HEK293 (cell line): Measurements from ENCODE around the gene CDC42BPA.

ENCODE experiments used
- CTCF ChIA-PET: fragments of 350-600 bp; formaldehyde crosslinking; extraction: SDS; loops from one replicate; lab custom pipeline; 2021; ENCODE audit warnings: antibody characterized with exemption; lab: Yijun Ruan, JAX
- POLR2A ChIA-PET: fragments of 300-600 bp; formaldehyde crosslinking; extraction: SDS; loops from one replicate; lab custom pipeline; 2020; ENCODE audit warnings: antibody characterized with exemption, inconsistent platforms; lab: Yijun Ruan, JAX
- H3K27ac ChIP-seq: fragments of 200-500 bp; sonication (Bioruptor generic); 2 replicates; pipeline ENCODE4 v1.5.1; 2014; ENCODE audit warnings: low read depth, low read length, control low read depth, inconsistent platforms; ENCODE audit errors: extremely low read depth
- H3K36me3 ChIP-seq, 2 experiments: fragments of 200-500 bp in 1 of 2; sonication (Bioruptor generic) in 1 of 2; 1 replicate in 1 of 2; 2 replicates in 1 of 2; pipeline ENCODE4 v1.5.1; 2014 to 2017; ENCODE audit warnings: inconsistent platforms in 2 of 2, low read length in 2 of 2; ENCODE audit not compliant: control insufficient read depth in 2 of 2, insufficient read depth in 1 of 2
- H3K4me1 ChIP-seq: fragments of 200-500 bp; sonication (Bioruptor generic); 2 replicates; pipeline ENCODE4 v1.5.1; 2014; ENCODE audit warnings: mild to moderate bottlenecking, low read length, inconsistent platforms; ENCODE audit not compliant: control insufficient read depth, insufficient read depth
- H3K4me3 ChIP-seq: 2 replicates; pipeline ENCODE4 v1.5.1; 2011; ENCODE audit warnings: low read depth, mild to moderate bottlenecking, control low read depth, low read length, moderate library complexity
- H3K9me3 ChIP-seq: fragments of 200-500 bp; sonication (Bioruptor generic); 2 replicates; pipeline ENCODE4 v1.5.1; 2014; ENCODE audit warnings: low read depth, low read length, inconsistent platforms; ENCODE audit not compliant: control insufficient read depth, insufficient read depth
- GFI1B ChIP-seq: fragments of 450-650 bp; formaldehyde crosslinking; IDR thresholded peaks from 2 replicates; pipeline ENCODE4 v1.5.1; 2016; ENCODE audit warnings: missing biosample characterization, missing genetic modification characterization
- GLIS2 ChIP-seq: fragments of 450-650 bp; formaldehyde crosslinking; IDR thresholded peaks from 2 replicates; pipeline ENCODE4 v1.5.1; 2016; ENCODE audit warnings: missing biosample characterization, missing genetic modification characterization
- OVOL3 ChIP-seq: fragments of 450-650 bp; formaldehyde crosslinking; IDR thresholded peaks from 2 replicates; pipeline ENCODE4 v1.5.1; 2016; ENCODE audit warnings: missing biosample characterization, missing genetic modification characterization
- RBAK ChIP-seq: fragments of 450-650 bp; formaldehyde crosslinking; IDR thresholded peaks from 2 replicates; pipeline ENCODE4 v1.5.1; 2016; ENCODE audit warnings: missing biosample characterization, missing genetic modification characterization
- TRIM28 ChIP-seq: IDR thresholded peaks from 2 replicates; pipeline ENCODE4 v1.6.1; 2011; ENCODE audit warnings: low read length, control low read depth, borderline replicate concordance
- YY2 ChIP-seq: fragments of 450-650 bp; formaldehyde crosslinking; IDR thresholded peaks from 2 replicates; pipeline ENCODE4 v1.5.1; 2016; ENCODE audit warnings: missing biosample characterization, missing genetic modification characterization
- ZBTB20 ChIP-seq: fragments of 450-650 bp; formaldehyde crosslinking; IDR thresholded peaks from 2 replicates; pipeline ENCODE4 v1.5.1; 2016; ENCODE audit warnings: missing biosample characterization, missing genetic modification characterization
- ZEB2 ChIP-seq: fragments of 450-650 bp; formaldehyde crosslinking; IDR thresholded peaks from 2 replicates; pipeline ENCODE4 v1.5.1; 2016; ENCODE audit warnings: missing biosample characterization, missing genetic modification characterization
- ZFP41 ChIP-seq: fragments of 450-650 bp; formaldehyde crosslinking; IDR thresholded peaks from 2 replicates; pipeline ENCODE4 v1.5.1; 2016; ENCODE audit warnings: missing biosample characterization, missing genetic modification characterization, borderline replicate concordance
- ZNF133 ChIP-seq: fragments of 450-650 bp; formaldehyde crosslinking; IDR thresholded peaks from 2 replicates; pipeline ENCODE4 v1.5.1; 2016; ENCODE audit warnings: missing biosample characterization, missing genetic modification characterization
- ZNF223 ChIP-seq: fragments of 450-650 bp; formaldehyde crosslinking; IDR thresholded peaks from 2 replicates; pipeline ENCODE4 v1.5.1; 2016; ENCODE audit warnings: missing biosample characterization, missing genetic modification characterization
- ZNF292 ChIP-seq: fragments of 450-650 bp; formaldehyde crosslinking; IDR thresholded peaks from 2 replicates; pipeline ENCODE4 v1.5.1; 2016; ENCODE audit warnings: low read depth, missing biosample characterization, missing genetic modification characterization, borderline replicate concordance
- ZNF311 ChIP-seq: fragments of 450-650 bp; formaldehyde crosslinking; IDR thresholded peaks from 2 replicates; pipeline ENCODE4 v1.5.1; 2017; ENCODE audit warnings: missing biosample characterization, missing genetic modification characterization, borderline replicate concordance
- ZNF549 ChIP-seq: fragments of 450-650 bp; IDR thresholded peaks from 2 replicates; pipeline ENCODE4 v1.5.1; 2018; ENCODE audit warnings: missing biosample characterization, missing genetic modification characterization, mild to moderate bottlenecking, inconsistent platforms, moderate library complexity
- ZNF558 ChIP-seq: fragments of 450-650 bp; formaldehyde crosslinking; IDR thresholded peaks from 2 replicates; pipeline ENCODE4 v1.5.1; 2016; ENCODE audit warnings: missing biosample characterization, missing genetic modification characterization
- ZNF624 ChIP-seq: fragments of 450-650 bp; formaldehyde crosslinking; IDR thresholded peaks from 2 replicates; pipeline ENCODE4 v1.5.1; 2017; ENCODE audit warnings: missing biosample characterization, missing genetic modification characterization
- ZNF658 ChIP-seq: fragments of 450-650 bp; formaldehyde crosslinking; IDR thresholded peaks from 2 replicates; pipeline ENCODE4; 2016; ENCODE audit warnings: missing biosample characterization, missing genetic modification characterization
- ZNF792 ChIP-seq: fragments of 450-650 bp; formaldehyde crosslinking; IDR thresholded peaks from 2 replicates; pipeline ENCODE4 v1.5.1; 2016; ENCODE audit warnings: missing biosample characterization, missing genetic modification characterization
- ZXDB ChIP-seq: fragments of 450-650 bp; formaldehyde crosslinking; IDR thresholded peaks from 2 replicates; pipeline ENCODE4 v1.5.1; 2016; ENCODE audit warnings: missing biosample characterization, missing genetic modification characterization
- TF ChIP-seq, protein P1 (sequence below): fragments of 450-650 bp; formaldehyde crosslinking; IDR thresholded peaks from 2 replicates; pipeline ENCODE4 v1.5.1; 2016; ENCODE audit warnings: missing biosample characterization, missing genetic modification characterization
- TF ChIP-seq, protein P2 (sequence below): fragments of 450-650 bp; formaldehyde crosslinking; IDR thresholded peaks from 2 replicates; pipeline ENCODE4 v1.5.1; 2016; ENCODE audit warnings: missing biosample characterization, missing genetic modification characterization
- TF ChIP-seq, protein P3 (sequence below): fragments of 450-650 bp; formaldehyde crosslinking; IDR thresholded peaks from 2 replicates; pipeline ENCODE4 v1.5.1; 2017; ENCODE audit warnings: missing biosample characterization, missing genetic modification characterization
- TF ChIP-seq, protein P4 (sequence below): fragments of 450-650 bp; formaldehyde crosslinking; IDR thresholded peaks from 2 replicates; pipeline ENCODE4 v1.5.1; 2016; ENCODE audit warnings: missing biosample characterization, missing genetic modification characterization

Gene CDC42BPA

DNA sequence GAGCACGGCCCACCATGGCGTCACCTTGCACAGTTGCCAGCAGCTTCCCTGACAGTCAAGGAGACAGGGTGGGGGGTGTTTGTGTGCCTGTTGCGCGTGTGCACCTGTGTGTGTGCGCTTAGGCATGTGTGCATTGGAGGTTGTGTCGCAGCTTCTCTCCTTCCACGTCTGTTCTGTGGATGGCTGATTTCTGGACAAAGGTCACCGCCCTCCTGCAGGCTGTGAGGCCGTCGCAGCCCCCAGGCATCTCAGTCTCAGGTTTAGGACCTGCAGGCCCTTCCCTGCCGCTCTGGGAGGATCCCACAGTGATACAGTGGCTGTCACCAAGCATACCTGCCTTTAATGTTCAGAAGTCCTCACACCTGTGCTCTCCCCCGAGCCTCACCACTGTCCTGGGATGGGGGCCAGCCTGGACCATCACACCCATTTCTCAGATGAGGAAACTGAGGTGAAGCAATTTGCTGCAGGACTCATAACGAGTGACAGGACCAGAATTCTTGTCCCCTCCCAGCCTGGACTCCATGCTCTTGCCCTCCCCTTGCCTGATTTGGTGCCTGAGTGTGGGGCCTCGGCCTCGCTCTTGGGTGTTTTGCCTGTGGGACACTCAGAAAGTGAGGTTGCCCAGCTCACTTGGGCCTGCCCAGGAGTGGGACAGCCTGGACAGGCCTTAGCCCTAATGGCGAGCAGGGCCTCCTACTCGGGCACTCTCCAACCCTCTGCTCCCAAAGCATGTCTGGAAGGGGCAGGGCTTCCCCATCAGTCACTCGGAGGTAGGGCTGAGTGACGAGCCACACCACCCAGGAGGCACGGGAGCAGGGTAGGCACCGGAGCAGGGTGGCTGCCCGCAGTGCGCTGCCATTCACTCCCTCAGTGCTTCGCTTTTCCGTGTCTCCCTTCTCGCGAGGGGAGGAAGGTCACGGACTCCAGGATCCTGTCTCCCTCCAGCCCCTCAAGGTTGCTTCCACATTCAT lies 355.6 kb downstream of the CDC42BPA start:
- TF ChIP-seq, protein P1, sequence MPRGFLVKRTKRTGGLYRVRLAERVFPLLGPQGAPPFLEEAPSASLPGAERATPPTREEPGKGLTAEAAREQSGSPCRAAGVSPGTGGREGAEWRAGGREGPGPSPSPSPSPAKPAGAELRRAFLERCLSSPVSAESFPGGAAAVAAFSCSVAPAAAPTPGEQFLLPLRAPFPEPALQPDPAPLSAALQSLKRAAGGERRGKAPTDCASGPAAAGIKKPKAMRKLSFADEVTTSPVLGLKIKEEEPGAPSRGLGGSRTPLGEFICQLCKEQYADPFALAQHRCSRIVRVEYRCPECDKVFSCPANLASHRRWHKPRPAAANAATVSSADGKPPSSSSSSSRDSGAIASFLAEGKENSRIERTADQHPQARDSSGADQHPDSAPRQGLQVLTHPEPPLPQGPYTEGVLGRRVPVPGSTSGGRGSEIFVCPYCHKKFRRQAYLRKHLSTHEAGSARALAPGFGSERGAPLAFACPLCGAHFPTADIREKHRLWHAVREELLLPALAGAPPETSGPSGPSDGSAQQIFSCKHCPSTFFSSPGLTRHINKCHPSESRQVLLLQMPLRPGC (tag by site-specific recombination) = no peak
- TF ChIP-seq ZBTB20 (tag by site-specific recombination) = no peak
- TF ChIP-seq, protein P2, sequence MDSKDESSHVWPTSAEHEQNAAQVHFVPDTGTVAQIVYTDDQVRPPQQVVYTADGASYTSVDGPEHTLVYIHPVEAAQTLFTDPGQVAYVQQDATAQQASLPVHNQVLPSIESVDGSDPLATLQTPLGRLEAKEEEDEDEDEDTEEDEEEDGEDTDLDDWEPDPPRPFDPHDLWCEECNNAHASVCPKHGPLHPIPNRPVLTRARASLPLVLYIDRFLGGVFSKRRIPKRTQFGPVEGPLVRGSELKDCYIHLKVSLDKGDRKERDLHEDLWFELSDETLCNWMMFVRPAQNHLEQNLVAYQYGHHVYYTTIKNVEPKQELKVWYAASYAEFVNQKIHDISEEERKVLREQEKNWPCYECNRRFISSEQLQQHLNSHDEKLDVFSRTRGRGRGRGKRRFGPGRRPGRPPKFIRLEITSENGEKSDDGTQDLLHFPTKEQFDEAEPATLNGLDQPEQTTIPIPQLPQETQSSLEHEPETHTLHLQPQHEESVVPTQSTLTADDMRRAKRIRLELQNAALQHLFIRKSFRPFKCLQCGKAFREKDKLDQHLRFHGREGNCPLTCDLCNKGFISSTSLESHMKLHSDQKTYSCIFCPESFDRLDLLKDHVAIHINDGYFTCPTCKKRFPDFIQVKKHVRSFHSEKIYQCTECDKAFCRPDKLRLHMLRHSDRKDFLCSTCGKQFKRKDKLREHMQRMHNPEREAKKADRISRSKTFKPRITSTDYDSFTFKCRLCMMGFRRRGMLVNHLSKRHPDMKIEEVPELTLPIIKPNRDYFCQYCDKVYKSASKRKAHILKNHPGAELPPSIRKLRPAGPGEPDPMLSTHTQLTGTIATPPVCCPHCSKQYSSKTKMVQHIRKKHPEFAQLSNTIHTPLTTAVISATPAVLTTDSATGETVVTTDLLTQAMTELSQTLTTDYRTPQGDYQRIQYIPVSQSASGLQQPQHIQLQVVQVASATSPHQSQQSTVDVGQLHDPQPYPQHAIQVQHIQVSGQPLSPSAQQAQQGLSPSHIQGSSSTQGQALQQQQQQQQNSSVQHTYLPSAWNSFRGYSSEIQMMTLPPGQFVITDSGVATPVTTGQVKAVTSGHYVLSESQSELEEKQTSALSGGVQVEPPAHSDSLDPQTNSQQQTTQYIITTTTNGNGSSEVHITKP = no peak
- no peak for TF ChIP-seq RBAK
- no peak for TF ChIP-seq ZFP41 (tag by site-specific recombination)
- no peak for TF ChIP-seq ZNF223 (tag by site-specific recombination)
- TF ChIP-seq TRIM28 = no peak
- no peak for TF ChIP-seq GLIS2 (tag by site-specific recombination)
- TF ChIP-seq YY2 (tag by site-specific recombination) = no peak
- TF ChIP-seq ZNF624 (tag by site-specific recombination) = no peak
- TF ChIP-seq ZNF792 (tag by site-specific recombination) = no peak
- TF ChIP-seq, protein P3, sequence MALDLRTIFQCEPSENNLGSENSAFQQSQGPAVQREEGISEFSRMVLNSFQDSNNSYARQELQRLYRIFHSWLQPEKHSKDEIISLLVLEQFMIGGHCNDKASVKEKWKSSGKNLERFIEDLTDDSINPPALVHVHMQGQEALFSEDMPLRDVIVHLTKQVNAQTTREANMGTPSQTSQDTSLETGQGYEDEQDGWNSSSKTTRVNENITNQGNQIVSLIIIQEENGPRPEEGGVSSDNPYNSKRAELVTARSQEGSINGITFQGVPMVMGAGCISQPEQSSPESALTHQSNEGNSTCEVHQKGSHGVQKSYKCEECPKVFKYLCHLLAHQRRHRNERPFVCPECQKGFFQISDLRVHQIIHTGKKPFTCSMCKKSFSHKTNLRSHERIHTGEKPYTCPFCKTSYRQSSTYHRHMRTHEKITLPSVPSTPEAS (tag by site-specific recombination) = no peak
- no peak for TF ChIP-seq ZNF292 (tag by site-specific recombination)
- no peak for TF ChIP-seq ZNF658 (tag by site-specific recombination)
- TF ChIP-seq ZNF133 (tag by site-specific recombination) = no peak
- no peak for TF ChIP-seq ZXDB
- ChIA-PET CTCF (no interaction called here), POLR2A (no interaction called here)
- Histone ChIP-seq H3K4me1 (no peaks in the 10 kb centered on the region), H3K4me3 (no peak overlapping the region), H3K9me3 (no peaks in the 10 kb centered on the region), H3K27ac (no peak overlapping the region), H3K36me3 (peaks cover 0 to 34% of the 10 kb centered on the region in 2 experiments; a peak in 1 of 3 replicates)

DNA sequence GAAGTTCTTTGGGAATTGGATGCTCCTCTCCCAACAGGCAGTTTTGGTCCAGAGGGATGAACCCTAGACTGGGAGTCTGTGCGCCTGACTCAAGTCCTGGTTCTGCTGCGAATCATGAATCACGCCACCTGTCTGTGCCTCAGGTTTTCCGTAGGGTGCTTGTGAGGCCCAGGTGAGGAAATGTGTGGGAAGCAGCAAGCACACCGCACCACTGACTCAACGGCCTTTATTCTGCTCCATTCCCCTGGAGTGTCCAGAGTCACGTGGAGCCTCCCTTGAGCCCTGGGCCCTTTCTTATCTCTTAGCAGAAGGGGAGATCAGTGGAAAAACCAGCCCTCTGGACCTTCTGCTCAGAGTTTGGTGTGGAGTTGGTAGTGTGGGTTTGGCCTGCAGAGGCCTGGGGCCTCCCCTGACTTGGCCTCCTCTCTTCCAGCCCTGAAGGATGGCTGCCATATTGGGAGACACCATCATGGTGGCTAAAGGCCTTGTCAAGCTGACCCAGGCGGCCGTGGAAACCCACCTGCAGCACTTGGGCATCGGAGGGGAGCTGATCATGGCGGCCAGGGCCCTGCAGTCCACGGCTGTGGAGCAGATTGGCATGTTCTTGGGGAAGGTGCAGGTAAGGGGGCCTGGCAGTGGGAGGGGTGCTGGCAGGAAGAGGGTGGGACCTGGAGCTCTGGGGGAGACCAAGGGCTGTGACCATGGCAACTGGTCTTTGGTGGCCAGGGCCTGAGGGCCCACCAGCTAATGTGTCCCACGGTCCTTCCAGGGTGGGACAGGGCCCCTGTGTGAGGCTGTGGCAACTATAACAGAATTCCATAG lies 357.1 kb downstream of the CDC42BPA start:
- TF ChIP-seq ZNF311 (tag by site-specific recombination) = no peak
- TF ChIP-seq GFI1B (tag by site-specific recombination) = no peak
- TF ChIP-seq, protein P4, sequence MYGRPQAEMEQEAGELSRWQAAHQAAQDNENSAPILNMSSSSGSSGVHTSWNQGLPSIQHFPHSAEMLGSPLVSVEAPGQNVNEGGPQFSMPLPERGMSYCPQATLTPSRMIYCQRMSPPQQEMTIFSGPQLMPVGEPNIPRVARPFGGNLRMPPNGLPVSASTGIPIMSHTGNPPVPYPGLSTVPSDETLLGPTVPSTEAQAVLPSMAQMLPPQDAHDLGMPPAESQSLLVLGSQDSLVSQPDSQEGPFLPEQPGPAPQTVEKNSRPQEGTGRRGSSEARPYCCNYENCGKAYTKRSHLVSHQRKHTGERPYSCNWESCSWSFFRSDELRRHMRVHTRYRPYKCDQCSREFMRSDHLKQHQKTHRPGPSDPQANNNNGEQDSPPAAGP = no peak
- no peak for TF ChIP-seq ZNF658 (tag by site-specific recombination)
- TF ChIP-seq ZNF558 (tag by site-specific recombination) = no peak
- TF ChIP-seq ZNF549 (tag by site-specific recombination) = no peak
- no peak for TF ChIP-seq OVOL3
- no peak for TF ChIP-seq ZEB2 (tag by site-specific recombination)
- CTCF ChIA-PET = no interaction called here
- H3K36me3 ChIP-seq = peaks cover 0 to 23% of the 10 kb centered on the region in 2 experiments; a peak in 1 of 3 replicates
- no peak overlapping the region for H3K4me3 ChIP-seq
- H3K4me1 ChIP-seq = no peaks in the 10 kb centered on the region
- POLR2A ChIA-PET = no interaction called here
- no peaks in the 10 kb centered on the region for H3K9me3 ChIP-seq
- H3K27ac ChIP-seq = no peak overlapping the region
